Progenitor cell of endocrine pancreas (in vitro differentiated cells): Measurements from ENCODE around the gene SLC25A22. TPM values are rescaled to one million over a fixed set of nuclear protein-coding genes. Genes with fewer than 3 reads are reported as not detected.

Experiments used
- DNase-seq: peaks from one replicate; pipeline ENCODE4 v3.0.0; 2021; ENCODE audit warnings: low spot score; ENCODE audit not compliant: unreplicated experiment
- H3K27ac Mint-ChIP-seq: 2 replicates; pipeline ENCODE4 v1.8.0; 2021; ENCODE audit warnings: mild to moderate bottlenecking, moderate library complexity, mixed read lengths
- H3K27me3 Mint-ChIP-seq: 2 replicates; pipeline ENCODE4 v1.8.0; 2021; ENCODE audit warnings: mixed read lengths
- H3K36me3 Mint-ChIP-seq: 2 replicates; pipeline ENCODE4 v1.8.0; 2022; ENCODE audit warnings: mixed read lengths; ENCODE audit not compliant: insufficient read depth
- H3K4me1 Mint-ChIP-seq: 2 replicates; pipeline ENCODE4 v1.8.0; 2021; ENCODE audit warnings: low read depth, mixed read lengths
- H3K4me3 Mint-ChIP-seq: 2 replicates; pipeline ENCODE4 v1.8.0; 2021; ENCODE audit warnings: low read depth, mild to moderate bottlenecking, moderate library complexity, mixed read lengths
- H3K9me3 Mint-ChIP-seq: 2 replicates; pipeline ENCODE4 v1.8.0; 2021; ENCODE audit warnings: low read depth, mixed read lengths
- total RNA-seq: library from RNA; stranded (reverse); gene quantifications from 2 replicates; pipeline ENCODE4 v1.2.1, GENCODE V29; 2021
- TF ChIP-seq, protein P1 (sequence below): fragments of 200-600 bp; sonication (generic); IDR thresholded peaks from one replicate; pipeline ENCODE4 v1.5.0; 2021; ENCODE audit warnings: antibody characterized with exemption, mild to moderate bottlenecking; ENCODE audit not compliant: unreplicated experiment

SLC25A22 gene
- total RNA-seq, 1 donor from 2014 or later: 40.5 TPM

DNA sequence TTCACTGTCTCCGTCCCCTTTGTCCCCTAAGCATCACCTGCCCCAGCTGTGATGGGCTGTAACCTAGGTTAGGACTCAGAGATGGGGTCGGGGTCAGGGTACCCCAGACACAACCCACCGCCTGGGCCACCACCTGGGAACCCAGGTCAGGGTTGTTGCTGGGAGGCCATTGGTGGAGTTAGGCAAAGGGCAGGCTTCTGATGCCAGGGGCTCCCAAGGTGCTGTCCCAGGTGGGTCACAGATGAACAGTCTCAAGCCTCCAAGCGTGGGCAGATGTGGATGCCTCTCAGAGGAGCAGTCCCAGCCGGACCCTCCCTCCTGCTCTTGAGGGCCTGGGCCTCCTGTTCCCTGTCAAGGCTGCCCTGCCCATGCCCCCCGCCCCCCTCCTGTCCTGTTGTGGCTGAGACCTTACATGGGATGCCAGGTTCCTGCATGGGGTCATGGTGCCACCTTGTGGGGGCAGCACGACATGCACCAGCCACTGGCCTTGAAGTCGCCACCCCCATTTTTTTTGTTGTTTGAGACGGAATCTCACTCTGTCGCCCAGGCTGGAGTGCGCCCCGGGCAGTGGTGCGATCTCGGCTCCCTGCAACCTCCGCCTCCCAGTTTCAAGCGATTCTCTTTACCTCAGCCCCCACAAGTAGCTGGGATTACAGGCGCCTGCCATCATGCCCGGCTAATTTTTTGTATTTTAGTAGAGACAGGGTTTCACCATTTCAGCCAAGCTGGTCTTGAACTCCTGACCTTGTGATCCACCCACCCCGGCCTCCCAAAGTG is 32.9 kb downstream of the SLC25A22 start:
- DNase-seq: no peak
- TF ChIP-seq, protein P1, sequence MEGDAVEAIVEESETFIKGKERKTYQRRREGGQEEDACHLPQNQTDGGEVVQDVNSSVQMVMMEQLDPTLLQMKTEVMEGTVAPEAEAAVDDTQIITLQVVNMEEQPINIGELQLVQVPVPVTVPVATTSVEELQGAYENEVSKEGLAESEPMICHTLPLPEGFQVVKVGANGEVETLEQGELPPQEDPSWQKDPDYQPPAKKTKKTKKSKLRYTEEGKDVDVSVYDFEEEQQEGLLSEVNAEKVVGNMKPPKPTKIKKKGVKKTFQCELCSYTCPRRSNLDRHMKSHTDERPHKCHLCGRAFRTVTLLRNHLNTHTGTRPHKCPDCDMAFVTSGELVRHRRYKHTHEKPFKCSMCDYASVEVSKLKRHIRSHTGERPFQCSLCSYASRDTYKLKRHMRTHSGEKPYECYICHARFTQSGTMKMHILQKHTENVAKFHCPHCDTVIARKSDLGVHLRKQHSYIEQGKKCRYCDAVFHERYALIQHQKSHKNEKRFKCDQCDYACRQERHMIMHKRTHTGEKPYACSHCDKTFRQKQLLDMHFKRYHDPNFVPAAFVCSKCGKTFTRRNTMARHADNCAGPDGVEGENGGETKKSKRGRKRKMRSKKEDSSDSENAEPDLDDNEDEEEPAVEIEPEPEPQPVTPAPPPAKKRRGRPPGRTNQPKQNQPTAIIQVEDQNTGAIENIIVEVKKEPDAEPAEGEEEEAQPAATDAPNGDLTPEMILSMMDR: peak; percentile 55
- no peaks in the 10 kb centered on the region for H3K27me3 Mint-ChIP-seq
- H3K27ac Mint-ChIP-seq: peak overlapping the region; percentile 79
- H3K9me3 Mint-ChIP-seq: no peaks in the 10 kb centered on the region
- peaks cover 6% of the 10 kb centered on the region for H3K36me3 Mint-ChIP-seq
- H3K4me3 Mint-ChIP-seq: no peak overlapping the region
- H3K4me1 Mint-ChIP-seq: no peaks in the 10 kb centered on the region

DNA sequence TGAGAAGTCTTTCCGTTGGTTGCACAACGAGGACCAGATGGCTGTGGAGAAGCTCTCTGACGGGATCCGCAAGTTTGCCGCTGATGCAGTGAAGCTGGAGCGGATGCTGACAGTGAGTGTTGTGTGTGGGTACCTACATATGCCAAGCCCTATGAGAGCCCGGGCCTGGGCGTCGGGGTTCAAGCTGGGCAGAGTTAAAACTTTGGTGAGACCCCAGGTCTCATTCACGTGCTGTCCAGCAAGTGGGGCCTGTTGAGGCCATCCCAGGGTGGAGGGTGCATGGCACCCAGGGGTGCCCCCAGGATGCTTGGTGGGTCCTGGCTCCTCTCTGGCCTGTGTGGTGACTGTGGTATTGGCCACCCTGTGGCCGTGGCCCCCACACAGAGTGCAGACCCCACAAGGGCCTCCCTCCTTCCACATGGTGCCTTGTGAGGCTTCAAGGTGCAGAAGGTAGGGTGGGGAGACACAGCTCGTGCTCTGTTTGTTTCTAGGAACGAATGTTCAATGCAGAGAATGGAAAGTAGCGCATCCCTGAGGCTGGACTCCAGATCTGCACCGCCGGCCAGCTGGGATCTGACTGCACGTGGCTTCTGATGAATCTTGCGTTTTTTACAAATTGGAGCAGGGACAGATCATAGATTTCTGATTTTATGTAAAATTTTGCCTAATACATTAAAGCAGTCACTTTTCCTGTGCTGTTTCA is 33.6 kb downstream of the SLC25A22 start:
- no peak for DNase-seq
- Mint-ChIP-seq H3K4me1 (no peaks in the 10 kb centered on the region), H3K4me3 (no peak overlapping the region), H3K27ac (no peak overlapping the region), H3K27me3 (no peaks in the 10 kb centered on the region), H3K36me3 (peaks cover 7% of the 10 kb centered on the region), H3K9me3 (no peaks in the 10 kb centered on the region)
- TF ChIP-seq, protein P1: no peak

DNA sequence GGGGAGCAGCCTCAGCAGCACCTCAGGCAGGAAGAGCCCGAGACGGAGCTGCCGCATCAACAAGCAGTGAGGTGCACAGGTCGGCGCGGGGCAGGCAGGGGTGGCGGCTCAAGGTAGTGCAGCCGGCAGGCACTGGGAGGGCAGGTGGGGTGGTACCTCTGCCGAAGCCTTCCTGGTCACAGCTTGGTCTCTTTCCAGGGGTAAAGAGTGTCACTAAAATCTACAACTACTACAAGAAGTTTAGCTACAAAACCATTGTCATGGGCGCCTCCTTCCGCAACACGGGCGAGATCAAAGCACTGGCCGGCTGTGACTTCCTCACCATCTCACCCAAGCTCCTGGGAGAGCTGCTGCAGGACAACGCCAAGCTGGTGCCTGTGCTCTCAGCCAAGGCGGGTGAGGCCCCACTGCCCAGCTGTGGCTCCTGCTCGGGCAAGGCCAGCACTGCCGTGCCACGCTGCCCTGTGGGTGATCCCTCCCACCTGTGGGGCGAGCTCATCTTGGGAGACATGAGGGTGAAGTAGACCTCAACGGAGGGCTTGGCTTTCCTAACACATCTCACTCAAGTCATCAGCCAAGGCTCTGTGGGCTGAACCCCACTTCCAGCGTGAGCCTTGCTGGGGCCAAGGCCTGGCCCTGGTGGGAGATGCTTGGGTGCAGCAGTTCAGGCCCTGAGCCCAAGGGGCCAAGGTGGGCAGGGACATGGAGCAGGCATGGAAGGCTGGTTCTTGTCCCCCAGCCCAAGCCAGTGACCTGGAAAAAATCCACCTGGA is 34.3 kb downstream of the SLC25A22 start:
- peak overlapping the region; percentile 41 for H3K27ac Mint-ChIP-seq
- H3K9me3 Mint-ChIP-seq: no peaks in the 10 kb centered on the region
- H3K36me3 Mint-ChIP-seq: peaks cover 7% of the 10 kb centered on the region
- TF ChIP-seq, protein P1: no peak
- no peaks in the 10 kb centered on the region for H3K4me1 Mint-ChIP-seq
- no peaks in the 10 kb centered on the region for H3K27me3 Mint-ChIP-seq
- H3K4me3 Mint-ChIP-seq: no peak overlapping the region
- no peak for DNase-seq

DNA sequence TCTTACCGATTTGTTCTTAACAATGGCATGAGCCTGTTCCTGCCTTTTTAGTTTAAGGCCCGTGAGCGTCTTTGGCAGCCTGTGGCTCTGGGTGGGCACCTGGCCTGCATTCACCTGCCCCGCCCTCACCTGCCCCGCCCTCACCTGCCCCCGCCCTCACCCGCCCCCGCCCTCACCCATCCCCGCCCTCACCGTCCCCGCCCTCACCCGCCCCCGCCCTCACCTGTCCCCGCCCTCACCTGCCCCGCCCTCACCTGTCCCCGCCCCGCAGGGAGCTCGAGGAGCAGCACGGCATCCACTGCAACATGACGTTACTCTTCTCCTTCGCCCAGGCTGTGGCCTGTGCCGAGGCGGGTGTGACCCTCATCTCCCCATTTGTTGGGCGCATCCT is 35.0 kb downstream of the SLC25A22 start:
- no peak overlapping the region for H3K4me3 Mint-ChIP-seq
- no peak for DNase-seq
- H3K27ac Mint-ChIP-seq: no peak overlapping the region
- peaks cover 9% of the 10 kb centered on the region for H3K36me3 Mint-ChIP-seq
- no peaks in the 10 kb centered on the region for H3K9me3 Mint-ChIP-seq
- H3K4me1 Mint-ChIP-seq: no peaks in the 10 kb centered on the region
- TF ChIP-seq, protein P1: no peak
- no peaks in the 10 kb centered on the region for H3K27me3 Mint-ChIP-seq

DNA sequence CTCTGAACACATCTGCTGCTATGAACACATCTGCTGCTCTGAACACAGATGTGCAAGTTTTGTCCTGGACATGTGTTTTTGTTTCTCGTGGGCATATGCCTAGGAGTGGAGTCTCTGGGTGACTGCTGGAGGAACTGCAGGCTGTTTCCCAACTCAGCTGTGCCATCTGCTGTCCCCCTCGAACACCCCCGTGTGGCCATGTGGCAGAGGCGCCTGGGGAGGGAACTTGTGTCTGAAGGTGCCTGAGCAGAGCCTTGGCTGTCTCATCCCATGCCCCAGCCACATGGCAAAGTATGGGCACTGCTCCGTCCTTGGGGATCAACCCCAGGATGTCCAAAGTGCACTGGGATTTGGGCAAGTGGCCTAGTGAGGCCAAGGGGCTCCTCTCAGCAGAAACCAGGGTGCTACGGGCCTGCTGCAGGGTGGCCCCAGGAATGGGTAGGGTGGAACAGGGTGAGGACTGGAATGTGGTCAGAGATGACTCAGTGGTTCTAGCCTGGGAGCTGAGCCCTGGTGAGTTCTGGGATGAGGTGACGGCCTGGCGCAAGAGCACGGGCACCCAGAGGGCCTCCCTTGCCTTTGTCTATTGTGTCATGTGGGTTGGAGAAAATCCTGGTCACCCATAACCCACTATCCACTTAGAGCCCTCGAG is 35.5 kb downstream of the SLC25A22 start:
- H3K4me1 Mint-ChIP-seq: no peaks in the 10 kb centered on the region
- no peak overlapping the region for H3K27ac Mint-ChIP-seq
- no peak overlapping the region for H3K4me3 Mint-ChIP-seq
- H3K27me3 Mint-ChIP-seq: no peaks in the 10 kb centered on the region
- TF ChIP-seq, protein P1: no peak
- H3K36me3 Mint-ChIP-seq: peaks cover 9% of the 10 kb centered on the region
- no peaks in the 10 kb centered on the region for H3K9me3 Mint-ChIP-seq
- DNase-seq: no peak
